ENCODE results near the gene NHLRC2. TPM values are rescaled to one million over a fixed set of nuclear protein-coding genes. Genes with fewer than 3 reads are reported as not detected.
A peak's percentile ranks its signal among the peaks of the same experiment; 100 is the strongest.
"Not testable (repeated sequence)": the region's sequence is repeated elsewhere in the genome, so short reads cannot be mapped to it uniquely, and the experiment has no call there.

NHLRC2 gene
- total RNA-seq (2012; rRNA removed) = 13.2 and 13.3 TPM in 2 replicates

DNA sequence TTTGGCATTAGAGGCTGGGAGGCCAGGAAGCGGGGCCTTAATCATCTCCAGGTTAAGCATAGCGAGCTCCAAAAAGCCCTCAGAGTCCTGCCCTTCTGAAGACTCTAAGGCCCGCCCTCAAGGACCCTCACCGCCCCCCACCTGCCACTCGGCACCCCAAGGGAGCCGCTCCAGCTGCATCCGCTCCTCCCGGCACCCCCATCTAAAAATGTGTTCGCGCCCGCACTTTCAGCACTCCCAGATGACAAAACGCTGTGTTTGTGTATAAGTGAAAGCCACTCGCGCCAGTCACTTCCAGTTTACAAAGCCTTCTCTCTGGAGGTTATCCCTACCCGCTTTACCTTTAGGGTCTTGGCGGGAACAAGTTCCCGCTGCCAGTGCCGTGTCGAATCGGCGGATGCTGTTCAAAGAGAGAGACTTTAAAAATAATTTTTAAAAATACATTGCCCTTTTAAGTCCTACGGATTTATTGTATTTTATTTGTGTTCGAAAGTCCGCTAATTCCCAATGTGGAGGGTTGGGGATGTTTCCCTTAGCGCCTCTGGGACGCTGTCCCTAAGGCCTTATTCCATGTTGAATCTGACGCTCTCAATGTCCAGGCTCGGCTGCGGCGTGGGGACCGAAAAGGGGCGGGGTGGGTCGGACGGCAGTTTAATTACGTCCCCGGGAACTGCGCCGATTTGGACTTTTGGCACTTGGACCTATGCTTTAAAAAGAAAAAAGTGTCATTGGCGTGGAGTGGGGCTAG, at the start of gene NHLRC2, which contains the start of gene DCLRE1A:
TSS of gene NHLRC2 (plus strand) at position 649 of the 748 bp plus-strand sequence. CDS start 212 bp downstream, outside the sequence.
TSS of gene DCLRE1A (minus strand) at position 70 of the 748 bp plus-strand sequence. CDS start 900 bp downstream, outside the sequence.
- no peaks in the 10 kb centered on the region for H3K9me3 ChIP-seq (replicated peaks; ENCODE audit: low read length)

GRCh38 chr10:113806503-113806902, 48.0 kb upstream of the NHLRC2 start:
- H3K27me3 ChIP-seq (ENCODE audit: control insufficient read depth, insufficient read depth, low read length) = peaks cover 41% of the 10 kb centered on the region
- no peaks in the 10 kb centered on the region for H3K9me3 ChIP-seq (replicated peaks; ENCODE audit: low read length)
- H3K9ac ChIP-seq (ENCODE audit: low read depth, low read length) = no peak overlapping the region
- H3K36me3 ChIP-seq (ENCODE audit: insufficient read depth, low read length) = no peaks in the 10 kb centered on the region
- H3K4me3 ChIP-seq (ENCODE audit: low read length) = no peak overlapping the region
- H3K4me2 ChIP-seq (ENCODE audit: low read length) = no peak overlapping the region
- no peaks in the 10 kb centered on the region for H3K4me1 ChIP-seq (ENCODE audit: control insufficient read depth, insufficient read depth, low read length)

More for the DNA sequence above, at the start of gene NHLRC2, which contains the start of gene DCLRE1A:
- peaks cover 19% of the 10 kb centered on the region for H3K4me1 ChIP-seq (ENCODE audit: control insufficient read depth, insufficient read depth, low read length)
- H3K4me3 ChIP-seq (ENCODE audit: low read length) = peak within 1 kb of the TSS; percentile 88
- peaks cover 1% of the 10 kb centered on the region for H3K36me3 ChIP-seq (ENCODE audit: insufficient read depth, low read length)
- peak within 1 kb of the TSS; percentile 90 for H3K4me2 ChIP-seq (ENCODE audit: low read length)
- H3K27me3 ChIP-seq (ENCODE audit: control insufficient read depth, insufficient read depth, low read length) = no peaks in the 10 kb centered on the region
- peak within 1 kb of the TSS; percentile 94 for H3K9ac ChIP-seq (ENCODE audit: low read depth, low read length)

- Histone ChIP-seq H3K9ac (ENCODE audit: low read depth, low read length) (no peak overlapping the region), H3K36me3 (ENCODE audit: insufficient read depth, low read length) (no peaks in the 10 kb centered on the region), H3K9me3 (replicated peaks; ENCODE audit: low read length) (no peaks in the 10 kb centered on the region), H3K4me1 (ENCODE audit: control insufficient read depth, insufficient read depth, low read length) (no peaks in the 10 kb centered on the region), H3K4me3 (ENCODE audit: low read length) (no peak overlapping the region), H3K27me3 (ENCODE audit: control insufficient read depth, insufficient read depth, low read length) (peaks cover 41% of the 10 kb centered on the region), H3K4me2 (ENCODE audit: low read length) (no peak overlapping the region)
These were observed 46.3 kb upstream of the NHLRC2 start for GRCh38 chr10:113808168-113808567.

DNA sequence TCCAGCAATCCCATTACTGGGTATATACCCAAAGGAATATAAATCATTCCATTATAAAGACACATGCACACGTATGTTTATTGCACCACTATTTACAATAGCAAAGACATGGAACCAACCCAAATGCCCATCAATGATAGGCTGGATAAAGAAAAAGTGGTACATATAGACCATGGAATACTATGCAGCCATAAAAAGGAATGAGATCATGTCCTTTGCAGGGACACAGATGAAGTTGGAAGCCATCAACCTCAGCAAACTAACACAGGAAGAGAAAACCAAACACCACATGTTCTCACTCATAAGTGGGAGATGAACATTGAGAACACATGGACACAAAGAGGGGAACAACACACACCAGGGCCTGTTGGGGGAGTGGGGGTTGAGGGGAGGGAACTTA, 39.8 kb upstream of the NHLRC2 start:
- H3K4me2 ChIP-seq (ENCODE audit: low read length); H3K4me3 ChIP-seq (ENCODE audit: low read length); H3K4me1 ChIP-seq (ENCODE audit: control insufficient read depth, insufficient read depth, low read length); H3K36me3 ChIP-seq (ENCODE audit: insufficient read depth, low read length); H3K9me3 ChIP-seq (replicated peaks; ENCODE audit: low read length); H3K9ac ChIP-seq (ENCODE audit: low read depth, low read length); H3K27me3 ChIP-seq (ENCODE audit: control insufficient read depth, insufficient read depth, low read length): not testable (repeated sequence)

DNA sequence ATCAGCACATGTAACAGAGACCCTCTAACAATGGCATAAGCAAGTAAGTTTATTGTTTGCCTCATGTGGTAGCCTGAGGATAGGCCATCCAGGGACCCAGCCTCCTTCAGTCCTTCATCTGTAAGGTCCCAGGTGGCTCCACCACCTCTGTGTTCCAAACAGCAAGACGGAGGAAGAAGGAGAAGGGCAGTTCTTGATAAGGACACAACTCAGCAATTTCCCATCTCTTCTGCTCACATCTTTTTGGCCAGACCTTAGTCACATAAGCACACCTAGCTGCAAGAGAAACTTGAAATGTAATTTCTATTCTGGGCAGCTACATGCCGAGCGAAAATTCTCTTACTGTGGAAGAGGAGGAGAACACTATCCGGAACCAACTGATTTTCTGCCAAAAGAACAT, 34.5 kb upstream of the NHLRC2 start:
- Histone ChIP-seq H3K4me2 (ENCODE audit: low read length) (no peak overlapping the region), H3K36me3 (ENCODE audit: insufficient read depth, low read length) (no peaks in the 10 kb centered on the region), H3K4me1 (ENCODE audit: control insufficient read depth, insufficient read depth, low read length) (no peaks in the 10 kb centered on the region), H3K9me3 (replicated peaks; ENCODE audit: low read length) (no peaks in the 10 kb centered on the region), H3K4me3 (ENCODE audit: low read length) (no peak overlapping the region), H3K27me3 (ENCODE audit: control insufficient read depth, insufficient read depth, low read length) (no peaks in the 10 kb centered on the region), H3K9ac (ENCODE audit: low read depth, low read length) (no peak overlapping the region)

- H3K9ac ChIP-seq (ENCODE audit: low read depth, low read length) = no peak overlapping the region
- no peak overlapping the region for H3K4me3 ChIP-seq (ENCODE audit: low read length)
- no peaks in the 10 kb centered on the region for H3K4me1 ChIP-seq (ENCODE audit: control insufficient read depth, insufficient read depth, low read length)
- H3K9me3 ChIP-seq (replicated peaks; ENCODE audit: low read length) = no peaks in the 10 kb centered on the region
- H3K27me3 ChIP-seq (ENCODE audit: control insufficient read depth, insufficient read depth, low read length) = no peaks in the 10 kb centered on the region
- no peaks in the 10 kb centered on the region for H3K36me3 ChIP-seq (ENCODE audit: insufficient read depth, low read length)
- H3K4me2 ChIP-seq (ENCODE audit: low read length) = no peak overlapping the region
These were observed 34.0 kb upstream of the NHLRC2 start for GRCh38 chr10:113820507-113820906.

DNA sequence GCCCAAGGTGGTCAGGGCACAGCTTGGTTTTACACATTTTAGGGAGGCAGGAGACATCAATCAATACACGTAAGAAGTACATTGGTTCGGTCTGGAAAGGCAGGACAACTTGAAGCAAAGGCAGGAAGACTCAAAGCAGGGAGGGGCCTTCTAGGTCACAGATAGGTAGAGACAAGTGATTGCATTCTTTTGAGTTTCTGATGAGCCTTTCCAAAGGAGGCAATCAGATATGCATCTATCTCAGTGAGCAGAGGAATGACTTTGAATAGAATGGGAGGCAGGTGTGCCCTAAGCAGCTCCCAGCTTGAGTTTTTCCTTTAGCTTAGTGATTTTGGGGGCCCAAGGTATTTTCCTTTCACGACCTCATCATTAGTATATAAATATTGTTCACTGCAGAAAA, 33.2 kb upstream of the NHLRC2 start:
- not testable (repeated sequence) for H3K4me3 ChIP-seq (ENCODE audit: low read length); H3K9ac ChIP-seq (ENCODE audit: low read depth, low read length); H3K9me3 ChIP-seq (replicated peaks; ENCODE audit: low read length); H3K4me1 ChIP-seq (ENCODE audit: control insufficient read depth, insufficient read depth, low read length); H3K27me3 ChIP-seq (ENCODE audit: control insufficient read depth, insufficient read depth, low read length); H3K36me3 ChIP-seq (ENCODE audit: insufficient read depth, low read length); H3K4me2 ChIP-seq (ENCODE audit: low read length)

- Histone ChIP-seq H3K27me3 (ENCODE audit: control insufficient read depth, insufficient read depth, low read length) (no peaks in the 10 kb centered on the region), H3K4me2 (ENCODE audit: low read length) (no peak overlapping the region), H3K9me3 (replicated peaks; ENCODE audit: low read length) (no peaks in the 10 kb centered on the region), H3K9ac (ENCODE audit: low read depth, low read length) (no peak overlapping the region), H3K36me3 (ENCODE audit: insufficient read depth, low read length) (no peaks in the 10 kb centered on the region), H3K4me1 (ENCODE audit: control insufficient read depth, insufficient read depth, low read length) (no peaks in the 10 kb centered on the region), H3K4me3 (ENCODE audit: low read length) (no peak overlapping the region)
These were observed 32.3 kb upstream of the NHLRC2 start for GRCh38 chr10:113822174-113822573.

GRCh38 chr10:113823389-113823788, 31.1 kb upstream of the NHLRC2 start:
- Histone ChIP-seq H3K9ac (ENCODE audit: low read depth, low read length) (no peak overlapping the region), H3K27me3 (ENCODE audit: control insufficient read depth, insufficient read depth, low read length) (no peaks in the 10 kb centered on the region), H3K4me2 (ENCODE audit: low read length) (no peak overlapping the region), H3K36me3 (ENCODE audit: insufficient read depth, low read length) (no peaks in the 10 kb centered on the region), H3K9me3 (replicated peaks; ENCODE audit: low read length) (no peaks in the 10 kb centered on the region), H3K4me3 (ENCODE audit: low read length) (no peak overlapping the region), H3K4me1 (ENCODE audit: control insufficient read depth, insufficient read depth, low read length) (no peaks in the 10 kb centered on the region)

GRCh38 chr10:113825791-113826190, 28.7 kb upstream of the NHLRC2 start:
- Histone ChIP-seq H3K9ac (ENCODE audit: low read depth, low read length) (no peak overlapping the region), H3K36me3 (ENCODE audit: insufficient read depth, low read length) (no peaks in the 10 kb centered on the region), H3K27me3 (ENCODE audit: control insufficient read depth, insufficient read depth, low read length) (no peaks in the 10 kb centered on the region), H3K4me3 (ENCODE audit: low read length) (no peak overlapping the region), H3K9me3 (replicated peaks; ENCODE audit: low read length) (no peaks in the 10 kb centered on the region), H3K4me2 (ENCODE audit: low read length) (no peak overlapping the region), H3K4me1 (ENCODE audit: control insufficient read depth, insufficient read depth, low read length) (no peaks in the 10 kb centered on the region)

- not testable (repeated sequence) for H3K9me3 ChIP-seq (replicated peaks; ENCODE audit: low read length); H3K27me3 ChIP-seq (ENCODE audit: control insufficient read depth, insufficient read depth, low read length); H3K4me1 ChIP-seq (ENCODE audit: control insufficient read depth, insufficient read depth, low read length); H3K4me3 ChIP-seq (ENCODE audit: low read length); H3K9ac ChIP-seq (ENCODE audit: low read depth, low read length); H3K4me2 ChIP-seq (ENCODE audit: low read length); H3K36me3 ChIP-seq (ENCODE audit: insufficient read depth, low read length)
These were observed 25.9 kb upstream of the NHLRC2 start for GRCh38 chr10:113828567-113828966.

DNA sequence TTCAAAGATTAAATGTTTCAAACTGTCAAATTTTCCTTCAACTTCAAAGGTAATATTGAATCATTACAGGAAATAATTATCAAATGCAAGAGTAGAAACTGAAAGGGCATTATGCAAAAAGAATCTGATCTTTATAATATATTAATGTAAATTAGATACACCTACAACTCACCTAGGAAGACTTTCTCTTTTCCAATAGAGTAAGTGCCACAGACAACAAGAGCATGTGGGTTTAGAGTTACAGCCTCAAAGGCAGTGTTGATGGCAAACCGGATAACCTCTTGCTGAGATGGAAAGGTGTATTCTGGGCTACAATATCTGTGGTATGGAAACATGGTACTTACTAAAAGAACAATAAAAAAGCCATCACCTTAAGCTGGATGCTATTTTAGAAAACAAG, 12.3 kb upstream of the NHLRC2 start:
- Histone ChIP-seq H3K4me3 (ENCODE audit: low read length) (no peak overlapping the region), H3K4me1 (ENCODE audit: control insufficient read depth, insufficient read depth, low read length) (no peaks in the 10 kb centered on the region), H3K9ac (ENCODE audit: low read depth, low read length) (no peak overlapping the region), H3K9me3 (replicated peaks; ENCODE audit: low read length) (no peaks in the 10 kb centered on the region), H3K4me2 (ENCODE audit: low read length) (no peak overlapping the region), H3K27me3 (ENCODE audit: control insufficient read depth, insufficient read depth, low read length) (no peaks in the 10 kb centered on the region), H3K36me3 (ENCODE audit: insufficient read depth, low read length) (peaks cover 7% of the 10 kb centered on the region)

Measured in skeletal muscle satellite cell (primary cell).